HG02981 (cell line): ENCODE data around the gene GPR32.
"Not testable (repeated sequence)": the region's sequence is repeated elsewhere in the genome, so short reads cannot be mapped to it uniquely, and the experiment has no call there.

ENCODE experiments used
- ATAC-seq: cut with Tn5 transposase; IDR thresholded peaks from one replicate; pipeline ENCODE4 v1.9.1; 2021; ENCODE audit warnings: mild to moderate bottlenecking, moderate library complexity; ENCODE audit not compliant: unreplicated experiment

The GPR32 gene

DNA sequence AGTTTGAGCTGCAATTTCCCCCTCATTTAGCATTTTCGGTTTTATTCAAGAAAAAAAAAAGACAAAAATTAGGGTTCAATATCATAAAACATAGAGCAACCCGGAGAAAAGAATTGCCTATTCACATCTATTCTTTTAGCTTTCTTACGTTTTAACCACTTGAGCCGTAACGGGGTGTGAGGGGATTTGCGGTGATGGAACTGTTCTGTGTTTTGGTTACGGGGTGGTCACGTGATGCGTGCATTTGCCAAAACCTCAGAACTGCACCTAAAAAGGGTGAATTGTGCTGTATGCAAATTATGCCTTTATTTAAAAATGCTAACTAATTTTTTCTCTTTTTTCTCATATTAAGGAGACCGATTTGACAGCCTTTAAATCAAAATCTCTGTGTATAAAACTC, 25.0 kb upstream of the GPR32 start:
- no peak for ATAC-seq

DNA sequence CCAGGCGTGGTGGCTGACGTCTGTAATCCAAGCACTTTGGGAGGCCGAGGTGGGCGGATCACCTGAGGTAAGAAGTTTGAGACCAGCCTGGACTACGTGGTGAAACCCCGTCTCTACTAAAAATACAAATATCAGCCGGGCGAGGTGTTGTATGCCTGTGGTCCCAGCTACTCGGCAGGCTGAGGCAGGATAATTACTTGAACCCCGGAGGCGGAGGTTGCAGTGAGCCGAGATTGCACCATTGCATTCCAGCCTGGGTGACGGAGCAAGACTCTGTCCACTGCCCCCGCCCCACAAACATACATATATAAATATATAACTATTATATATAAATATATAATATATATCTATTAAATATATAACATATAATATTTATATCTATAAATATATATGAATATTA, 23.1 kb upstream of the GPR32 start:
- not testable (repeated sequence) for ATAC-seq

- no peak for ATAC-seq
These were observed 20.8 kb upstream of the GPR32 start for GRCh38 chr19:50749490-50749889.

- ATAC-seq: no peak
These were observed 20.3 kb upstream of the GPR32 start for GRCh38 chr19:50750010-50750409.

GRCh38 chr19:50753879-50754278, 16.4 kb upstream of the GPR32 start:
- ATAC-seq: no peak

GRCh38 chr19:50756244-50756643, 14.0 kb upstream of the GPR32 start:
- not testable (repeated sequence) for ATAC-seq

GRCh38 chr19:50757624-50758023, 12.6 kb upstream of the GPR32 start:
- not testable (repeated sequence) for ATAC-seq

- not testable (repeated sequence) for ATAC-seq
These were observed 11.2 kb upstream of the GPR32 start for GRCh38 chr19:50759076-50759475.

- no peak for ATAC-seq
These were observed 10.4 kb upstream of the GPR32 start for GRCh38 chr19:50759886-50760285.

- not testable (repeated sequence) for ATAC-seq
These were observed 8.8 kb upstream of the GPR32 start for GRCh38 chr19:50761501-50761900.

DNA sequence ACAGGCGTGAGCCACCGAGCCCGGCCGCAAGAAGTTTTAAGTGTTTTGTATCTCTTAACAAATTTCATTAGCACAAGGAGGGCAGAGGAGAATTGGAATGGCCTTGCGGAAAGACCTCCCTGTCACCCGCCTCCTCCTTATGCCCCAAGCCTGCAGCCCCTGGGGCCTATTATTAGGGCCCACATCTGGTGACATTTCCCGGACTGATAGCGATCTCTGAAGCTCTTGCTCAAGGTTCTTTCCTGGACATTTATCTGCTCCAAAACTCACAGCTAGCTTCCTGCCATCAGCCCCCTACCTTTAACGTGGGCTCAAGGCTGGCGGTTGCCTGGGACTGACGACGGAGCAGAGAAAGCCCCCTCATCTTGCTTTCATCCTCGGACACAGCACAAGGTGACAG, 6.7 kb upstream of the GPR32 start:
- not testable (repeated sequence) for ATAC-seq

DNA sequence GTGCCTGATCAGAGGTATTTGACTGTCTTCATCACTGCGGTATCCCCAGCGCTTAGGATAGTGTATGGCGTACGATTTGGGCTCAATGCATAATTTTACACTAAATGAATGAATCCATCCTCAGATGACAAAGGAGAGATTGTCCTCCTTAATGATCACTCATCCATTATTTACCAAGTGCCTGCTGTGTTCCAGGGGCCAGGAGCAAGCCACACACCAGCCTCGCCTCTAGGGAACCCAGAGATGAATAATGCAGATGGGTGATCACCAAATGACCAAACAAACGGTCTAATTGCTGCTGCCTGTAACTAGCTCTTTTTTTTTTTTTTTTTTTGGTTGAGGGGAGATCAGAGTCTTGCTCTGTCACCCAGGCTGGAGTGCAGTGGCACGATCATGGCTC, 5.9 kb upstream of the GPR32 start:
- ATAC-seq: no peak

DNA sequence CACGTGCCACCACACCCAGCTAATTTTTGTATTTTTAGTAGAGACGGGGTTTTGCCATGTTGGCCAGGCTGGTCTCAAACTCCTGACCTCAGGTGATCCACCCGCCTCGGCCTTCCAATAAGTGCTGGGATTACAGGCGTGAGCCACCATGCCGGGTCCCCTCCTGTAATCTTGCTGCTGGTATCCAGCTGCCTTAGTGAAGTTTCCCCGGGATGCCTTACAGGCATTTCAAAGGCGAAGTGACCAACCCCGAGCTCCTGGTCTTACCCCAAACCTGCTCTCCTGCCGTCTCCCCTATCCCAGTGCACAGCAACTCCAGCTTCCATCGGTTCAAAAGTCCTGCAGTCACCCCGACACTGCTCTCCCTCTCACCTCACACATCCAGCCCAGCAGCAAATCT, 3.5 kb upstream of the GPR32 start:
- not testable (repeated sequence) for ATAC-seq

- not testable (repeated sequence) for ATAC-seq
These were observed 3.0 kb upstream of the GPR32 start for GRCh38 chr19:50767263-50767662.

DNA sequence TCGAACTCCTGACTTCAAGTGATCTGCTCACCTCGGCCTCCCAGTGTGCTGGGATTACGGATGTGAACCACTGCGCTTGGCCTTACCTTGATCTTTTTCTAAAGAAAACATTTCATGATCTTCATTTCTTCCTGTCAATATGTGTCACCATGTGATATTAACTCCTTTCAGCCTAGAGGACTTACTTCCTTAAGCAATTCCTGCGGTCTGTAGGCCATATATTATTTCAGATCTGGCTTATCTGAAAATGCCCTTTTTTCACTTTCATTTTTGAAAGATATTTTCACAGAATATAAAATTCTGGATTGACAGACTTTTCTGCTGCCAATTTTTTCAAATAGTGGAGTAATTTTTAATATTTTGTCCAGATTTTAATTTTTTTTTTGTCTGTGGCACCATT, 2.0 kb upstream of the GPR32 start:
- no peak for ATAC-seq

GRCh38 chr19:50770888-50771287, 624 bp downstream of the GPR32 start:
- ATAC-seq: no peak

GRCh38 chr19:50772476-50772875, 2.2 kb downstream of the GPR32 start:
- ATAC-seq: no peak

- not testable (repeated sequence) for ATAC-seq
These were observed 2.6 kb downstream of the GPR32 start for GRCh38 chr19:50772912-50773311.

- ATAC-seq: not testable (repeated sequence)
These were observed 3.2 kb downstream of the GPR32 start for GRCh38 chr19:50773454-50773853.

DNA sequence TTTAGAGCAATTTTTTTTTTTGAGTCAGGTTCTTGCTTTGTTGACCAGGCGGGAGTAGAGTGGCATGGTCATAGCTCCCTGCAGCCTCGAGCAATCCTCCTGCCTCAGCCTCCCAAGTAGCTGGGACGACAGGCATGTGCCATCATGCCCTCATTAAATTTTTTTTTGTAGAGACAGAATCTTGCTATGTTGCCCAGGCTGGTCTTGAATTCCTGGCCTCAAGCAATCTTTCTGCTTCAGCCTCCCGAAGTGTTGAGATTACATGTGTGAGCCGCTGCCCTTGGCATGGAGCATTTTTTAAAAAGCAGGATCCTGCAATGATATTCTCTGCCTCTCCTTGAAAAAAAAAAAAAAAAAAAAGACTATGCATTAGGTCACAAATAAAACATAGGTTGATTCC, 5.9 kb downstream of the GPR32 start:
- ATAC-seq: no peak

GRCh38 chr19:50777261-50777660, 7.0 kb downstream of the GPR32 start:
- ATAC-seq: no peak

DNA sequence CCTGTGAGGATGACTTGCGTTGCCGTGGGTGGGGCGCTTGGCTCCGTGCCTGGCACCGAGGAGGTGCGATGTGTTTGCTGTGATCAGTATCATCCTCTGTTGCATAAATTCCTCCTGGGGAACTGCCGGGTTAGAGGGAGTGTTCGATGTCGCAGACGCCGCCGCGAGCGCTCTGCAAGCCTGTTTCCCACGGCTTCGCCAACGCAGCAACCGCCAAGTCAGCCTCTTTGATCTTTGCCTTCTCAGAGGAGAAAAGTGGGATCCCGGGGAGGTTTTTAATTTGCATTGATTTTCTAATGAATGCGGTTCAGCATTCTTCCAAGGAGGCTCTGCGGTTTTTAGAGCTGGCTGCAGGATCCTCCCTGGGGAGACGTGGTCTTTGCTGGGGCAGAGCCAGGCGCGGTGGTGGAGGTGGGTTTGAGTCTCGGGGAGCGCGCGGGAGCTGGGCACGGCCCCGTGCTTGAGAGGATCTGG, 7.6 kb downstream of the GPR32 start:
- no peak for ATAC-seq

DNA sequence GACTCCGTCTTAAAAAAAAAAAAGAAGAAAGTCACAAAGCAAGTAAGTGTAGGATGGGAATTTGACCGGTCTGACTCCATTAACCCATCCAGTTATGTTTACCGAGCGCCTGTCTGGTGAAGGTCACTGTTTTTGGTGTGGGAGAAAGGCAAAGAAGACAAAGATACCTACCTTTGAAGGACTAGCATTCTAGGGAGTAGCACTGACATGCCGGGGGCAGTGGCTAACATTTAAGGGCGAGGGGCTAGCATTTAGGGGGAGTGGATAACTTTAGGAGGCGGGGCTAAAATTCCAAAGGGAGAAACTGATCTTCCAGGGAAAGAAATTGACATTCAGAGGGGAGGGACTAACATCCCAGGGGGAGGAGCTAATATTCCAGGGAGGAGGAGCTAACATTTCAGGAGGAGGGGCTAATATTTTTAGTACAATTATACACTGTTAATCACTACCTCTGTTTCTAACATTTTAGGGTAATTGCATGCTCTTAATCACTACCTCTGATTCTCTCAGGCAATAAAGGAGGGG, 8.7 kb downstream of the GPR32 start:
- no peak for ATAC-seq
